HG03066 (cell line): ENCODE data around the gene FOXD1.
"Not testable (repeated sequence)": the region's sequence is repeated elsewhere in the genome, so short reads cannot be mapped to it uniquely, and the experiment has no call there.

Experiments used
- ATAC-seq: cut with Tn5 transposase; IDR thresholded peaks from one replicate; pipeline ENCODE4 v1.9.1; 2021; ENCODE audit warnings: low read depth; ENCODE audit not compliant: unreplicated experiment

Gene FOXD1

DNA sequence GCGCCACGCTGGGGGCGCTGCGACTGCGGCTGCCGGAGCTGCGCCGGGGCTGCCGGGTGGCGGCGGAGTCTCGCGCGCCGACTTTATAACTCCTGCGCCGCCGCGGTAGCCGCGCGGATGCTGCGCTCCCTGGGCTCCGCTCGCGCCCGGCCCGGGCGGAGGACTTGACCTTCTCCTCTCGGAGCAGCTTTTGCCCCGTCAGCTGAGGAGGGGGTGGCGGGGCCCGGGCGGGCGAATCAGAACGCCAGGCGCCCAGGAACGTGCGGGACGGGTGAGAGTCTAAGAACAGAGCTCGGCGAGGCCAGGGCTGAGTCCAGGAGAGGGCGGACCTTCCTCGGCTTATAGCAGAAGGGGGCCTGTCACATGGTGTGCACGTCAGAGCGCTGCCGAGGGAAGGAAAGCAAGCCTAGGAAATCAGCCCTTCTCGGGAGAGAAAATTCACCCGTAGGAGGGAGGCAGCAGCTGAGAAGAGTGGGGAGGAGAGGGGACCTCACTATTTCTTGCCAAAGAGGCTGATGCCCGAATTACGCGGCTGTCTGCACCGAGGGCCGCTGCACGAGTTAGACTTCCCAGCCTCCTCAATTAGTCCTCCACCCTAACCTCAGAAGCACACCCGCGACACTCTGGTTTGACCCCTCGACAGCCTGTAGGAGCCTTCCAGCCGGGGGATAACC lies at the start of gene FOXD1:
FOXD1 (minus strand) TSS at position 315 of the 674 bp plus-strand sequence. CDS start 415 bp downstream, outside the sequence.
- peak; percentile 51 for ATAC-seq

DNA sequence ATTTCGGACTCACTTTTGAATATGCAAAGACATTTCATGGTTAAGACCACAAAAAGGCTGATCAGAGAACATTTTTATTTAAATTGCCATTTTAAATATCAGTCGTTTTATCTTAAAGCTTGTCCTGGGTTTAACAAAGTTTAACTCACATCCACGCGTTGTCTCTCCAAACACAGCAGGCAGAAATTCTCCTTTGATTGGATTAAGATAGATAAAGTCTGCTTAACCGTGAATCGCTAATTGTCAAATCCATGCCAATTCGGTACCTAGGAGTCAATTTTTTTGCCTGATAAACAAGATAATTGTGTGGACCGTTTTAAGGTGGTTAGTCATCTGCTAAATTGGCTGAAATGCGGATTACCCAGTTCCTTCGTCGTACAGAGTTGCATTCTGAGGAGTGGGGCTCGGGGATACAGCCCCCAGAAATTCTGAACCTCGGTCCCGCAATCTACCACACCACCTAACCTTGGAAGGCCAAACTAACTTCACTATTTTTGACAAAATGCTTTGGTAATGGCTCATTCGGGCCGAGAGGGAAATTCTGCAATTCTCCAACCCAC lies 49.0 kb upstream of the FOXD1 start:
- no peak for ATAC-seq

GRCh38 chr5:73496984-73497457 lies 48.4 kb upstream of the FOXD1 start:
- ATAC-seq, result no peak

DNA sequence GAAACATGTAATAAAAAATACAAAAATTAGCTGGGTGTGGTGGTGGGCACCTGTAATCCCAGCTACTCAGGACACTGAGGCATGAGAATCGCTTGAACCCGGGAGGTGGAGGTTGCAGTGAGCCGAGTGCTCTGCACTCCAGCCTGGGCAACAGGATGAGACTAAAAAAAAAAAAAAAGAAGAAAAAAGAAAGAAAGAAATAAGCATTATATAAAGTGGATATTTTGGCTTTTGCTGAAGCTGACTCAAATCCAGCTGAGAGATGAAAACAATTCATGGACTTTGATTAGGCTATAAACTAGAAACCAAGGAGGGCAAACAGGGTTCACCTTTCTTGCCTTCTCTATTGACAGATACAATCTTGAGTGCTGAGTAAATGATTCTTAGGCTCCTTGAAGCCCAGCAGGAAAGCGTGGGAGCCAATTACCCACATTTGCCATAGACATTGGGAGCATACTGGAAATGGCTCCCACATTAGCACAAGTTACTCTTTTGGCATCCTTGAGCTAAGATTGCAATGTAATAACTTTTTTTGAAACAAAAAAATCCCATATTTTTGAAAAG lies 47.3 kb upstream of the FOXD1 start:
- no peak for ATAC-seq

DNA sequence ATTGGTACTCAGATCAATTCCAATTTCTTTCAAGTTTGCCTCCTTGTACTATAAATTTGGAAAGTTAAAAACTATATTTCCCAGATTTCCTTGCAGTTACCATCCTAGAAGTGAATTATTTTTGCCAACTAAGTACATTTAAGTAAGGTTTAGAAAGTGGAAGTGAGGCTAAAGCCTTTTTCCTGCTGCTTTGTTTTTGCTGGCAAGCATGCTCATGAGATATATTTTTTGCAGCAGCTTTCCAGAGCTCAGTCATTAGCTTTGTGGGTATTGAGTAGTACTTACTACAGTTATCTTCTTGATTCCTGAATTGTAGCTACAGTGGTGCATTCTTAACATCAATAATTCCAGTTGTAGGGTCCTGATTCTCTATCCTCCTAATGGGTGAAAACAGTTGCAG lies 46.1 kb upstream of the FOXD1 start:
- ATAC-seq, result no peak

GRCh38 chr5:73493421-73493820 lies 44.8 kb upstream of the FOXD1 start:
- ATAC-seq, result no peak

DNA sequence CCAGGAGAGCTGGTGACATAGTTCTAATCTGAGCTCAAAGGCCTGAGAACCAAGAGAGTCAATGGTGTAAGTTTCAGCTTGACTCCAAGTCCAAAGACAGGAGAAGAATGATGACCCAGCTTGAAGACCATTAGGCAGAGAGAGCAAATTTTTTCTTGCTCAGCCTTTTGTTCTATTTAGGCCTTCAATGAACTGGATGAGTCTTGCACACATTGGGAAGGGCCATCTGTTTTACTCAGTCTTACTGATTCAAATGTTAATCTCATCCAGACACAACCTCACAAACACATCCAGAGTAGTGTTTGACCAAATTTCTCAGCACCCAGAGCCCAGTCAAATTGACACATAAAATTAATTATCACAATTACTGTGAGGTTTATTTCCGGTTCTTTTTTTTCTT lies 42.6 kb upstream of the FOXD1 start:
- no peak for ATAC-seq

DNA sequence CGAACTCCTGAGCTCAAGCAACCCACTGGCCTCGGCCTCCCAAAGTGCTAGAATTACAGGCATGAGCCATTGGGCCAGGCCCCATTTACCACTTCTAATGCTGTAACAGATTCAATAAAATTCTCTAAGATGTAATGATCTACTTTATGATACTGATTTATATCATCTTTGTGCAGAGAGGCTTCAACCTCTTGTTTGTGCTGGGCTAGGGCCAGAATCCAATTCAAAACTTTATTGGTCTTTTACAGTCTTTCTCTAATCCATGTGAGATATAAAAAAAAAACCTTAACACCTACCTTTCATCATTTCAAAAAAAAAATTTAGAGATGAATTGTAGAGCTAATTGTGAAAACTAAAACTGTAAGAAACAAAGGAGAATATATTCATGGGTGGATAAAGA lies 41.5 kb upstream of the FOXD1 start:
- ATAC-seq, result no peak

DNA sequence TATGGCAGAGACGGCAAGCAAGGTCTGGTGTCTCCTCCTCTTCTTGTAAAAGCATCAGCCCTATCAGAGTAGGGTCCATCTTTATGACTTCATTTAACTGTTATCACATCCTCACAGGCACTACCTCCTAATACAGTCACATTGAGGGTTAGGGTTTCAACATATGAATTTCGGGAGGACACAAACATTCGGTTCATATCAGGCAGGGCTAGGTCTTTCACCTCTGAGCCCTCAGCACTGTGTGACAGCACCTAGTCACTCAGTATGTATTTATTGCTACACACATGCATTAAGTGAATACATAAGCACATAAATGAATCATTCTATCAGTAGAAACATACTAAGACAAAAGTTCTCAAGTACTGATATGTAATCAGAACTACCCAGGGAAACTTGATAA lies 40.2 kb upstream of the FOXD1 start:
- ATAC-seq, result no peak

DNA sequence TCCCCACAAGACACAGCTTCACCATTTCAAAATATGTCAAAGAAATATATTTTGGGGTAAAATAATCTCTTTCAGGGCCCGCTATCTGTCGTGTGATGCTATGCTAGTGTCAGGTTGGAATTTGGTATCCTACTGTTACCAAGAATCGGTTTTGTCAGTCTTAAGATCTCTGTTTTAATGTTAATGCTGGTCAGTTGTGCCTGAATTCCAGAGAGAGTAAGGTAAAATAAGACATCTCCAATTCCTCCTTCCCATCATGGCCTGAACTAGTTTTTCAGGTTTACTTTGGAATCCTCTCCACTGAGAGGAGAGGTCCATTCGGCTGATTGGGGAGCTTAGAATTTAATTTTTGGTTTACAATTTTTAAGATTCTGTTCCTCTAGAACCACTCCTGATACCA lies 39.2 kb upstream of the FOXD1 start:
- no peak for ATAC-seq

DNA sequence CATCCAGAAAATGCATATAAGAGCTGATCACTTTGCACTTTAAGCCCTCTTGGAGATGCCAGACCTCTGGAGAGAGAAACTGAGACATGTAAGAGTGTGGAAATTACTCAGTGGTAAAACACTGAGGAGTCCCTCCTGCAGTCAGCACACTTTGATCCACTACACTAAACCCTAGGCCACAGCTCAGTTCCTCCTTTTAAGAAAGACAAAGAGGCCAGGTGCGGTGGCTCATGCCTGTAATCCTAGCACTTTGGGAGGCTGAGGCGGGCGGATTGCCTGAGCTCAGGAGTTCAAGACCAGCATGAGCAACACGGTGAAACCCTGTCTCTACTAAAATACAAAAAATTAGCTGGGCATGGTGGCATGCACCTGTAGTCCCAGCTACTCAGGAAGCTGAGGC lies 38.7 kb upstream of the FOXD1 start:
- not testable (repeated sequence) for ATAC-seq

- ATAC-seq, result no peak
Observed at GRCh38 chr5:73486119-73486899, 37.7 kb upstream of the FOXD1 start.

GRCh38 chr5:73485715-73486114 lies 37.1 kb upstream of the FOXD1 start:
- ATAC-seq, result no peak

GRCh38 chr5:73484511-73484910 lies 35.9 kb upstream of the FOXD1 start:
- ATAC-seq, result no peak

DNA sequence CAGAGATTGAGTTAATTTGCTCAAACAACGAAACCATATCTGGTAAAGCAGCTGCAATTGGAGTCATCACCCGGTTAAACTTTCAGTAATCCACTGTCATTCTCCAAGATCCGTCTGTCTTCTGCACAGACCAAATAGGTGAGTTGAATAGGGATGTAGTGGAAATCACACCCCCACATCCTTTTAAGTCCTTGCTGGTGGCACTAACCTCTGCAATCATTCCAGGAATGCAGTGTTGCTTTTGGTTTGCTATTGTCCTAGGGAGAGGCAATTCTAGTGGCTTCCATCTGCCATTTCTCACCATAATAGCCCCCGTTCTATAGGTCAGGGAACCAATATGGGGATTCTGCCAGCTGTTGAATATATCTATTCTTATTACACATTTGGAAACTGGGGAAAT lies 35.1 kb upstream of the FOXD1 start:
- no peak for ATAC-seq

DNA sequence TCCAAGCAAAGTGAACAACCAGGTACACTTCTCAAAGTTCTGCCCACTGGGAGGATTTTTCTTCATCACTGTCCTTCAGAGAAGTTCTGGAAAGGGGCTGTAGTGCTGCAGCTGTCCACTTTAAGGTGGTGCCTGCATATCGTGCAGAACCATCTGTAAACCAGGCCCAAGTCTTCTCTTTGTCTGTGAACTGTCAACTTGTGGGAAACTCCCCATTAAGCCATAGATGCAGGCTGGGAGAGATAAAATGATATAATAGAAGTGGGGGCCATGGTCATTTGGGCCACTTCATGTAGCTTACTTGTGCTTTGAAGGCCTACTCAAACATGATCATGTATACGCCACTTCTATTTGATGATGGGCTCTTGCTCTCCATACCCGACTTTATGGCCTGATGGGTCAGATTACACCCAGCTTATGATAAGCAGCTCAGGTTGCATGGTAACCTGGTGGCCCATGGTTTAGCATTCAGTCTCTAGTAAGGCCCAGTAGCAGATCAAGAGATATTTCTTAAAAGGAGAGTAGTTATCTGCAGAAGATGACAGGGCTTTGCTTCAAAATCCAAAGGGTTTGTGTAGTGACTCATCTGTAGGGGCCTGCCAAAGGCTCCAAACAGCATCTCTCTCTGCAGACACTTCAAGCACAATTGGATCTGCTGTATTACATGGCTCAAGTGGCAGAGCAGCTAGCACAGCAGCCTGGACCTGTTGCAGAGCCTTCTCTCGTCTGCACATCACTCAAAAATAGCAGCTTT lies 34.0 kb upstream of the FOXD1 start:
- no peak for ATAC-seq

DNA sequence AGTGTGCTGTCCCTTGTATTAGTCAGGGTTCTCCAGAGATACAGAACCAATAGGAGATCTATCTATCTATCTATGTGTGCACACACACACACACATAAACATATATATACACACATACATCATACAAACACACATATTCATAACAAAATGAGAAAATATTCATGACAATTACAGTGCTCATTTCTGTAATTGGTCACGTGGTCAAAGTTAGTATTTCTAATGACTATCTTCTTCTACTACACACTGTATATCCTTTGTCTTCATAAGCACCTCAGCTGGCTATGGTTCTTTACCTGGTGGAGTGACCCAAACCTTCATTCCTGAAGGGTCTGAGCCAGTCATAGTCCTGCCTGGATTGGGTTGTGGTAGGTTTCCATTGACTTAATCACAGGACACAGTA lies 31.9 kb upstream of the FOXD1 start:
- no peak for ATAC-seq

DNA sequence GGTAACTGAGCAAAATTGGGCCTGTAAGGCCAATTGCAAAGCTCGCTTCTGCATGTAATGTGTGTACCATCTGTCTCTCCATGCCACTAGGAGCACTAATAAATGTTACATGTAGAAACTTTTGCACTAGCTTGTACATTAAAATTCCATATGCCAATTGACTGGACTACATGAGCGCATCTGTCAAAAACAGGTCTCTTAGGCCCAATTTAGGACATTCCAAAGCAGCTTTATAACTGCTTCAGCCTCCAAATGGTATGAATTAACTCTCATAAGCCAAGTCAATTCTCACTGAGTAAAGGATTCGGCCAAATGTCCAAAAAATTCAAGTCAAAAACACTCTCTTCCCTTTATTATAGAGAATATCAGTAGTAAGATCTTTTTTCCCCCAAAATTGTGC lies 23.5 kb upstream of the FOXD1 start:
- no peak for ATAC-seq

GRCh38 chr5:73471654-73472053 lies 23.1 kb upstream of the FOXD1 start:
- ATAC-seq, result no peak

GRCh38 chr5:73469878-73470277 lies 21.3 kb upstream of the FOXD1 start:
- ATAC-seq, result no peak

DNA sequence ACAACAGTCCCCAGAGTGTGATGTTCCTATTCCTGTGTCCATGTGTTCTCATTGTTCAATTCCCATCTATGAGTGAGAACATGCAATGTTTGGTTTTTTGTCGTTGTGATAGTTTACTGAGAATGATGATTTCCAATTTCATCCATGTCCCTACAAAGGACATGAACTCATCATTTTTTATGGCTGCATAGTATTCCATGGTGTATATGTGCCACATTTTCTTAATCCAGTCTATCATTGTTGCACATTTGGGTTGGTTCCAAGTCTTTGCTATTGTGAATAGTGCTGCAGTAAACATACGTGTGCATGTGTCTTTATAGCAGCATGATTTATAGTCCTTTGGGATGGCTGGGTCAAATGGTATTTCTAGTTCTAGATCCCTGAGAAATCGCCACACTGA lies 20.1 kb upstream of the FOXD1 start:
- ATAC-seq, result not testable (repeated sequence)
